ENCODE results near the gene PRKCA. TPM values are rescaled to one million over a fixed set of nuclear protein-coding genes. Genes with fewer than 3 reads are reported as not detected.

The PRKCA gene
- total RNA-seq, 1 donor from 2014 or later = 127 TPM

DNA sequence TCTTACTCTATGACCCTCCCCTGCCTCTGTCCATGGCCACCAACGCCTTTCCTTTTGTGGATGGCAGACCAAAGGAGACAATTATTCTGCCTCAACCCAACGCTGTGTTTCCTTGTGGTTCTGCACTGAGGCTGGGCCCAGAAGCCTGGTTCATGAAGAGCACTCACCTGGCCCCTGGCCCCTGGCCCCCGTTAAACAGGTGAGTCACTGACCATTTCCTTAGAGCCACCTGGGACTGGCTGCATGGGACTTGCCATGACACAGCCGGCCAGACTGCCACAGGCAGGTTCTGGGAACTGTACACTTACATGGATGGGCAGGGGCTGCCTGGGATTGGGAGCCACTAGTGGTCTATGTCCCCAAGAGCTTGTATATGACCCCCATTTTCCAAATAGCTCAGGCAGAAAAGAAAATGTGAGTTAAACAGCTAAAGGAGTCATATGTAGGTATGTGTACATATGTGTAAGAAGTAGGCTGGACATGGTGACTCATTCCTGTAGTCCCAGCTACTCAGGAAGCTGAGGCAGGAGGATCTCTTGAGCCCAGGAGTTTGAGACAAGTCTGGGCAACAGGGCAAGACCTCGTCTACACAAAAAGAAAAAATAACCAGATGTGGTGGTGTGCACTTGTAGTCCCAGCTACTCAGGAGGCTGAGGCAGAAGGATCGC is 350.6 kb downstream of the PRKCA start:
- no peak for DNase-seq (ENCODE audit: low spot score)

DNA sequence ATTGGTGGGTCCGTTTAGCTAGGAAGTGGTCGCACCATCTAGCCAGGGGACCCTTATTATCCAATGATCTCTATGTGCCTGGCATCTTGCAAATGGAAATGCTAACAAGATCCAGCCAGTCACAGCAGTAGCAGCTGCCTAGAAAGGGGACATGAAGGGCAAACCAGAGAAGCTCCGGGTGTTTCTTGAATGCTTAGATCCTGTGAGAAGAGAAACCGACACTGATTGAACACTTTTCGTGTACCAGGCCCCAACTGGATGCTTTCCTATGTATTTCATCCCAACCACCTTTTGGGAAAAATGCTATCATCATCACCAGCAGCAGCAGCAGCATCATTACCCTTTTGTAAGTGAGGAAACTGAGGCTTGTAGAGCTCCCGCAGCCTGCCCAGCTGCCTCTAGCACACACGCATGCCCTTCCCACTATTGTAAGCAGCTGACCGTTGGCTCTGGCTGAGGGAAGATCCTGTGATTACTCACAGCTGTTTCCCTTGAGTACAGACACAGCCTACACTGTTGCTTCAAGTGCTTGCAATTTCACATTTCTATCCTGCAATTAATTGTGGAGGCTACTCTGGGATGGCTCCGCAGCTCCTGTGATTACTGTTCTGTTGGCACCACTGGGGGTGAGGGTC is 351.8 kb downstream of the PRKCA start:
- DNase-seq (ENCODE audit: low spot score) = peak; percentile 34

DNA sequence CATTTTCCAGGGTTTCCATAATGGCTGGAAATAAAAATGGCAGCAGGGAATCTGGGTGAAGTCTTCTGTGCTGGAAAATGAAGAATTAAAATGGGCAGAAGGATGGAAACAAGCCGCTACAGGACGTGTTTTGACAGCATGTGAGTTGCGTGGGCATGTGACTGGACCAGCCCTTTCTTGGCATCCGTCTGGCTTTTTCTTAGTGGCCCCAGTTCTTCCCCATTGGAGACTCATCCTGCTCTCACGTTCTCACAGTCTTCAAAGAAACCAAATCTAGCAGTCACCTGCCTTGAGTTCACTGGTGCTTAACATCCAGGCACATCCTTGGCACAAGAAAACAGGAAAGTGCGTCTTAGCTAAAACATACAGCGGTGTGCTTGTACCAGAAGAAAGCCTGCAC is 352.4 kb downstream of the PRKCA start:
- no peak for DNase-seq (ENCODE audit: low spot score)

DNA sequence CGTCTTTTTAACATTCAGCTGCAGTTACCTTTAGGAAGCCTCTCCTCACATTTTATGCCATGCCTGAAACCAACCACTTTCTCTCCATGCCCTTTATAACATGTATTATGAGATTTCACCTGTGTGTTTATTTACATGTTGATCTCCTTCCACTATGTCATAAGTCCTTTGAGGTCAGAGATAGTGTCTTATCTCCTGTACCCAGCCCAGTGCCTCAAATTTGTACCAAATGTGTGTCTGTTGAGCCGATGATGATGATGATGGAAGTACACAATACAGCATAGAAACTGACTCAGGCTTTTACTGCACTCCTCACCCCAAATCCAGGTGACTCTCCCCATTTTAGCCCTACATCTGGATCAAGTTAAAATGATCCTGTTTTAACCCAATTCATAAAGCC is 353.0 kb downstream of the PRKCA start:
- DNase-seq (ENCODE audit: low spot score) = no peak

DNA sequence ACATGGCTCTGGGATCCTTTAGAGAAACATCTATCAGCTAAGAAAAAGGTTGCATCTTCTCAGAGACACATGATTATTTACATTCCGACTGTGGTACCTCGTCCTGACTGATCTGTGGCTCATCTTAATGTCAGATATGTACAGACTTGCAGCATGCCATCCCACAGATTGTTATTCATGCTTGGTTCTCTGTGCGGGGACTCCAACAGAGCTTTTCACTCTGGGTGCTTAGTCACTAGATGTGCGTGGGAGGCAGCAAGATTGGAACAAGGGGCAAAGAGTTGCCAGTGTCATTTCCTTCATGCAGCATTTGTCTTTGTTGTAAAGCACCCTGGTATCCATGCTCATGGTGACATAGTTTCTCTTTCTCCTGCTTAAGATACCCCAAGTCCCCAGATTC is 353.4 kb downstream of the PRKCA start:
- DNase-seq (ENCODE audit: low spot score) = no peak

DNA sequence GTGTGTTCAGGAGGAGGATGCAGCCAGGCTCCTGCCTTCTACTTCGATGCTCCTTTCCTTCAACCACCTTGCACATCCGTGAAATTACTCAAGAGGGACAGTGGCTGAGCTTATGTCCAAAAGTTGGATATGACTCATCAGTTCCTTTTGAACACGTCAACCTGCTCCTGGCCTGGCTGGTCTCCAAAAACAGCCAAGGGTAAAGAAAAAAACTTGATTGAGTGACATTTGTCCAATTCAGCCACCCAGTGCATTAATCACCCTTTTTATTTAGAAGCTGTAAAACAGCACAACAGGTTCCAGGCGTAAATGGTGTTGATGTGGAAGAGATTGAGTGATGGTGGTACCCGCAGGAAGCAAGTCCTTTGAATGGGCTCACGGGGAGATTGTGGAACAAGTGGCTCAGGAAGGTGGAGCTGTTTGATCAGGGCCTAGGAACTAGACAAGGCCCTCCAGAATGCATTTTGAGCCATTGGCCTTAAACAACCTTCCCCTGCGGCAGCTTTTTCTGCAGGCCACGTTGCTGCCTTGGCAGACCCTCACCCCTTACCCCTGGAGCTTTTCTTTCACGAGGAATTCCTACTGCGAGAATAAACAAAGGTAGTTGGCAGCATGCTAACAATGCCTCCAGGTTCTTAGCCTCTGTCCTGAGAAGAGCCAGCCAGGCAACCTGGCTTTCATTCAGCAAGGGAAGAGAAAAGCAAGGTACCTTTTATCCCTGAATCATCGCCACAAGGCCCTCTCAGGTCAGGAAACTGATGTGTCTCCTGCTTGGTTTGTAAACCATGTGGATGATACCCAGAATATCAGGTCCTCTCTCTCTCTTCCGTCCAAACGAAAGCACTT is 359.2 kb downstream of the PRKCA start:
- DNase-seq (ENCODE audit: low spot score) = peak; percentile 40

DNA sequence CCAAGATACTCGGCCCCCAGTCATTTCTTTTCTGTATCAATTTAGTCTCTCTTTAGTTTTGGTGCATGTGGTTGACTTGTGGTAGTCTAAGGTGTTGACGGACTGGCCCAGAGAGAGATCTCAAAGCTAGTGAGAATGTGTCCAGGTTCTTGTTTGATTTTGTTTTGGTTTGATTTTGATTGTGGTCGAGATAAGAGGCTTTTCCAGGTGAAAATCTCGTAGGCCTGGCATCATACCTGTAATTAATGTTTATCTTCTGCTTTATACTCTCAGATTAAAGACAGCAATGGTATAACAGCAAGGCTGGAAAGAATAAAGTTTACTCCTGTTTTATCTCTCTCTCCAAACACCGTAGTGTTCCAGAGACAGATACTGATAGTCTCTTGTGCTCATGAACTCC is 360.1 kb downstream of the PRKCA start:
- DNase-seq (ENCODE audit: low spot score) = no peak

DNA sequence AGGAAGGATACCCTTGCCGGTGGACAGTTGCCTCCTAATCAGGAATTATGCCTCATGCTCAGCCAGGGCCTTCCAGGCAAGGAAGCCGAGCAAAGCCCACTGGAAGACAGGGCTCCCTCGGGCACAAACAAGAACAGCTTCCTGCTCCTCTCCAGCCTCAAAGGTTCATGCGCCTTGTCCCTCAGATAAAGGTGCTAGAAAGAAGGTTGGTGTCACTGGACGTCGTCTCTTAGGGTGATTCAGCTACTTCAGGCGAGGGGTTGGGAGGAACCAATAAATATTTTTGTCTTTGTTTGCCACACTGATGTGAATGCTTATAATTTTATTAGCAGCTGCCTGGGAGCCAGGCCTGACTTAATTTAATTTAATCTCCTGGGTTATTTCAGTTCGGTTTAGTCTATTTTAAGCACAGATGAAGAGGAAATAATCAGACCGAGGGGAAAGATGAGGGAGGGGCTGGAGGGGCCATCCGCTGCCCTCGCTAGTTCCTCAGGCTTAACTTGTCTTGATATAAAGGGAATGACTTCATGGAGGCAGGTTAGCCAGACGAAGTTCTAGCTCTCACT is 360.7 kb downstream of the PRKCA start:
- no peak for DNase-seq (ENCODE audit: low spot score)

DNA sequence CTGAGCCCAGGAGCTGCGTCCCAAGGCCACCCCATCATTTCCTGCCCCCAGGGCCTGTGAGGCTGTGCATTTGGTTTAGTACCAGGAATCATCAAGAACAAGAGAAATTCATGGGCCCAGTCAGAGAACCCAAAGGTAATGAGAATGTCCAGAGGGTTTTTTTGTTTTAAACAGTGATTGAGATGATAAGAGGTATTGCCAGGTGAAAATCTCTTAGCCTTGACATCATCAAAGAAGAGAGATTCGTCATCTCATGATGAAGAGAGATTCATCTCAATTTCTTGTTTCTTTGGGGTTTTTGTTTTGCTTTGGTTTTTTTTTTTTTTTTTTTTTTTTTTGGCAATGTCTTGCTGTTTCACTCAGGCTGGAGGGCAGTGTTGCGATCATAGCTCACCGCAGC is 361.9 kb downstream of the PRKCA start:
- DNase-seq (ENCODE audit: low spot score) = no peak

DNA sequence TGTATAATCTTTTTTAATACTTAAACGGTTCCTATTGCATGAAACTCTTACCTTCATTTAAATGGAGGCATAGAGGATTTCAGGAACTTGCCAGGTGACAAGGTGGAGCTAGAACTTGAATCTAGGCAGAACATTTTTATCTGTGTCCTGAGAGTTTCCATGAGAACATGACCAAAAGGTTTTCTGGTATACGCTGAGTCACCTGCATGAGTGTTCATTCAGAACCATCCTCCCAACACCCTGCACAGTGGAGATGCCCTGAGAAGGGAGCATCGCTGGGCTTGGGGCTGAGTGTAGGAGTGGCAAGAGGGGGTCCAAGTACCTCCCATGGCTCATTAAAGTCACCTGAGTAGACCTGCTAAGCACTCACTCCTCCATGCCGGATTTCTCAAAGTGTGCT is 362.8 kb downstream of the PRKCA start:
- no peak for DNase-seq (ENCODE audit: low spot score)

DNA sequence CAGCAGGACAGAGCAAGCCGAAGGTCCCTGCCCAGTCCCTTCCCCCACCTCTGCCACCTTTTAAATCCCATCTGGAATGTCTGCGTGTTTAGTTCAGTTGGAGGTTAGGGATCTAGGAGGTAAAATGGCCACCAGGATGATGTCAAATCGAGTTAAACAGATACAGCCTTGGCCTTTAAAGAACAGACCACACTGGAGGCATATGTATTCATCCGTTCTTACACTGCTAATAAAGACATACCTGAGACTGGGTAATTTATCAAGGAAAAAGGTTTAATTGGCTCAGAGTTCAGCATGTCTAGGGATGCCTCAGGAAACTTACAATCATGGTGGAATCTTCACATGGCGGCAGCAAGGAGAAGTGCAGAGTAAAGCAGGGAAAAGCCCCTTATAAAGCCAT is 364.7 kb downstream of the PRKCA start:
- DNase-seq (ENCODE audit: low spot score) = no peak

DNA sequence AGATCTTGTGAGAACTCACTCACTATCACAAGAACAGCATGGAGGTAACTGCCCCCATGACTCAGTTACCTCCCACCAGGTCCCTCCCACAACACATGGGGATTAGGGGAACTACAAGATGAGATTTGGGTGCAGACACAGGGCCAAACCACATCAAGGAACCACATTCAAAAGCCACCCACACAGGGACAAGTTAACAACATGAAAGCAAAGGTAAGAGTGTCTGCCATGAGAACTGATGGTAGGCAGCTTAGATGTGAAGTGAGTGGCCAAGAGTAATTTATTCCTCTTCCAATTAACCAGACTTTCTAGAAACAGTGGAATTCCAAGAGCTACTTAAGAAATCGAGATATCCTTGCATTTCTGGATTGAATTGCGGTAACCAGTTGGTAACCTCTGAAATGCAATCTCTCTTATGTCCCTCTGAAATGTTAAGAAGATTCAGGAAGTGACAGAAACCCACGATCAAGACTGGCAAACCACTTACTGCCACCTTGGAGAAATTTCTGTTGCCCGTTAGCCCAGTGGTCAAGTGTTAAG is 365.1 kb downstream of the PRKCA start:
- DNase-seq (ENCODE audit: low spot score) = no peak

DNA sequence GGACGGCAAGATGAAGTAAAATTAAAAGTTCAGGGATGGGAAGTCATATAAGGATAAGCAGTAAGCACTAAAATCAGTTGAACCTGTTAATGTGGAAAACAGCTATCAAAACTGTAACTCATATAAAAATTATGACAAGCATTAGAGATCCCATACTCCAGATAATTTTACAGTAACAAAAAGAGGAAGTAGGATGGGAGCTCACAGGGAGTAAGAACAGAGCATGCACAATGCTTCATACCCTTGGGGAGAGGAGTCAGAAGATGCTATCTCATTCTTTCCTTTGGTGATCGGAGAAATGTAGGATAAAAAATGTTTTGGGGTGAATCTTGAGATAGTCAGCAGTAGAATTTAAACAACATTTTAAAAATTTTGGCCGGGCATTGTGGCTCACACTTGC is 367.8 kb downstream of the PRKCA start:
- DNase-seq (ENCODE audit: low spot score) = no peak

DNA sequence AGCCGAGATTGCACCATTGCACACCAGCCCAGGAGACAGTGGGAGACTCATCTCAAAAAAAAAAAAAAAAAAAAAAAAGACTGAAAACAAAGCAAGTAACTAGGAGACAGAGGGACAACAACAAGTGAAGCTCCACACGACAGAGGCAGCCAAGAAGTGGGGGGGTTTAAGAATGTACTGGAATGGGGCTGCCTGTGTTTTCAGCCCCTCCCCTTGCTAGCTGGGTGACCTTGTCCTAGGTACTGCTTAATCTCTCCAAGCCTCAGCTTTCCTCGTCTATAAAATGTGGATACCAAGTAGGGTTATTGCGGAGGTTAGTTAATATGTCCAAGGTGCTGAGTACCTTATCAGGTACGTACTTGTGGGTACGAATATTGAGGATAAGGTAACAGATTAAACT is 368.7 kb downstream of the PRKCA start:
- DNase-seq (ENCODE audit: low spot score) = no peak

DNA sequence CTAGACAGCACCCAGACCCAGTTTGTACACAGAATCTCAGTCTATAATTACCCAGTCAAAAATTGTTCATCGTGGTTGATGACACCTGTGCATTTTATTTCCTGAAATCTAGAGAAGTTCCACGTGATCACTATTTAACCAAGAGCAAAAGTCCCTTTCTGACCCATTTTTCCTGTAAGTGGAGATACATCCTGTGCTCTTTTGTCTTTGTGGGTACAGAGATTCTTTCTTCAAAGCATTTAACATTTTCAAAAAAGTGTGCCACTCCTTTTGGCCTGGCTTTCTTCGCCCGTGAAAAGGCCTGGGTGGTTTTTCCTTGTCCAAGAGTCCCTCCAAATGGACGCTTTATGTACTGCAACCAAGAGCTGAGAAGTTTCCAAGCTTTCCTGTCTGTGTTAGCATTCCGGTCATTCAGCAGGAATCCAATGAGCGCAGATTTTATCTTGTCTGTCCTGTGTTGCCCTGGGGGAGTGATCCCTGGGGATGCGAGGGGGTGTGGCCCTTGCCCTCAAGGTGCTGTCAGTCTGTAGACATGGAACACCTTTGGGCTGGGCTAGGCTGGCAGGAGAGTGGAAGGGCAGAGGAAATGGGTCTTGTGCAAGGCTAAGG is 371.4 kb downstream of the PRKCA start:
- DNase-seq (ENCODE audit: low spot score) = peak; percentile 59

DNA sequence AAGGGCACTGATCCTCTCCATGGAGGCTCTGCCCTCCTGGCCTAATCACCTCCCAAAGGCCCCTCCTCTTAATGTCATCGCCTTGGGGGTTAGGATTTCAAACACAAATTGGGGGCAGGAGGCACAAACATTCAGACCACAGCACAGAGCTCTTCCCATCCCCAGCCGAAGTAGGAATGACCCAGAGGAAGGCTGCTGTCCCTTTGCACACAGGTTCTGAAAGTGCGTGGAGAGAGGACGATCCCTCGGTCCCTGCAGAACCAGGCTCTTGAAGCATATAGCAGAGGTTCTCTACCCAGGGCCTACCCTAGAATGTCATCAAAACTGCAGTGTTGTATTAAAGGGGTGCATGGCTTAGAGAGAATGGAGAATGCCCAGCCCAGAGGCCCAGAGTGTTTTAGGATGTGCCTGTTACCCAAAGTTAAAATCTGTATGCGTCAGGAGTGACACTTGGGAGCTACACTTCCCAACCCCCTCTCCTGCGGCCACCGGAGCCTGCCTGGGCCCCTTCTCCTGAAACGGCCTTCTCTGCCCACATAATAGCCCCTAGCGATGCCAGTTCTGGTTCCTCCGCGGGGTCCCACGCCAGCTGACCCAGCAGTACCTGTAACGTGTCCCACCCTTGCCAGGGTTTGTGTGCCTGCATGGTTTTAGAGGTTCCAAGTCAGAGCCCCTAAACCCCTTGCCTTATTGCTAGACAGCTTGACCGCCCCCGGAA is 373.0 kb downstream of the PRKCA start:
- no peak for DNase-seq (ENCODE audit: low spot score)

DNA sequence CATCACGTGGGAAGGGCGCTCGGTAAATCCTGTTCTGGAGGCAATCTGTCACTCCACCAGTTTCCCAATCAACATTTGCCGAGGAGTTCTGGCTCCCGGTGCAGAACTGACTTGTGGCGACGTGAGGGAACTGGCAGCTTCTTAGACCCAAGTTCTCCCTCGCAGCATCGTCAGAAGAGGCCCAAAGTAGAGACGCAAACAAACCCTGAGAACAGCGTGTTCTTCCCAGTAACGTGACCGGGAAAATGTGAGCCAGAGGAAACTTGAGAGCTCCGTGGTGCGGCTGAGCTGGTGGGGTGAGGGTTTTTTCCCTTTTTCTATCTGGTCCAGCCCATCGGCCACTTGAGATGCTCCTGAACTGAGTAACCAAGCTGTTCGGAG is 373.6 kb downstream of the PRKCA start:
- no peak for DNase-seq (ENCODE audit: low spot score)

DNA sequence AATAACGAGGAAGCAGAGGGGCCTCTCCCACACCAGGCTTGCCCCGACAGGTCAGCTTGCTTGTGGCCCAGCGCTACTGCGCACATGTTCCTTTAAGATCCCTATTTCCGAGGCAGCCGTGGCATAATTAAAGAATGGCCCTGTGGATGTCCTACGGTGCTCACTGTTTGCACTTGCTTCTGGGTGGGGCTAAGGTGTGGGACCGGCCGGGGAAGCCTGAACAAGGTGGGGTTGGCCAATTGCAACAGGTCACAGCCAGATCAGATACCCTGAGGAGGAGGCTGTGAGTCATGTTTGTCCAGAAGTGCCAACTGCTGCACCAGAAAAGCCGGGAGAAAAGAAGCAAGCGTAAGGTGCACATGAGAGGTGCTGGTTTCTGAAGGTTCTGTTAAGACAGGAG is 374.0 kb downstream of the PRKCA start:
- DNase-seq (ENCODE audit: low spot score) = peak; percentile 86

DNA sequence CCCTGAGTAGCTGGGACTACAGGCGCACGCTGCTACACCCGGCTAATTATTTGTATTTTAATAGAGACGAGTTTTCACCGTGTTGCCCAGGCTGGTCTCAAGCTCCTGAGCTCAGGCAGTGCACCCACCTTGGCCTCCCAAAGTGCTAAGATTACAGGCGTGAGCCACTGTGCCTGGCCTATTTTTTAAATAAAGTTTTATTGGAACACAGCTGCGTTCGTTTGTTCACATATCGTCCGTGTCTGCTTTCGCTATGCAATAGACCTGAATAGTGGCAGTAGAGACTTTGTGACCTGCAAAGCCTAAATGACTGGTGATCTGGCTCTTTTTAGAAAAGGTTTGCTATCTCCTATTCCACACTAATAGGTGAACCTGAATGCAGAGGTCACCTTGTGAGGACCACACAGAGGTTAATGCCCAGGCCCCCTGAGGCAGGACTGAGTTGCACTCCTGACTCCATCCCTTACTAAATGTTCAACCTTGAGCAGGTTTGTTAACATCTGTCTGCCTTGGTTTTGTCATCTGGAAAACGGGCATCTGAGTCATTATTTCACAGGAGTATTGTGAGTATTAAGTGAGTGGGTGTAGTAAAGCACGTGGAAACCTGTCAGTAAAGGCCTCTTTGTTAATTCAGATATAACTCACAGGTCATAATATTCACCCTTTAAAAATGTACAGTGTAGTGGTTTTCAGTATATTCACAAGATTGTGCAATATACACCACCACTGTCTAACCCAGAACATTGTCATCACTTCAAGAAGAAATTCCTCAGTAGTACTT is 375.0 kb downstream of the PRKCA start:
- no peak for DNase-seq (ENCODE audit: low spot score)

DNA sequence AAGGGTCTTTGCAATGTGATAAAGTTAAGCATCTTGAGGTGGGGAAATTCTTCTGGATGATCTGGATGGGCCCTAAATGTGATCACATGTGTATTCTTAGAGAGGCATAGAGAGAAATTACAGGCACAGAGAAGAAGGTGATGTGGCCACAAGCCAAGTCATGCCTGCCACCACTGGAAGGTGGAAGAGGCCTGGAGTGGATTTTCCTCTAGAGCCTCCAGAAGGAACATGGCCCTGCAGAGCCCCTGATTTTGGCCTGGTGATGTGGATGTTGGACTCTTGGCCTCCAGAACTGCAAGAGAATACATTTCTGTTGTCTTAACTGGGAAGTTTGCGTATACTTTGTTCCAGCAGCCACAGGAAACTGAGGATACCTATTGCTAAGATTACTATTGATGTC is 375.6 kb downstream of the PRKCA start:
- no peak for DNase-seq (ENCODE audit: low spot score)

DNA sequence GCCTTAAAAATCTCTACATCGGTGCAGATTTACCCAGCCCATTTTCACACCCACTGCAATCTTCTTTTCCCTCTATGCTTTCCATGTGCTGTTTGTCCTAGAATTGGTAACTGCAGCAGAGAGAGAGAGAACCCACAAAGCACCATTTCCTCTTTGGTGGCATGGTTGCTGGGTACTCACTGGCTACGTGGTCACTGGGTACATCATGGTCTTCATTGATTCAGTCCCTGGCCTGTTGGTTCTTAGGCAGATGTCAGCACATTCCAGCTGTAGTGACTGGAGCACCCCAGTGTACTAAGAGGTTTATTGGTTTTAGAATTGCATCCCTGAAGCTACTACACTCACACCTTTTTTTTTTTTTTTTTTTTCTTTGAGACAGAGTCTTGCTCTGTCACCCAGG is 376.4 kb downstream of the PRKCA start:
- DNase-seq (ENCODE audit: low spot score) = no peak
